ENCODE results near the gene RIN3.

Gene RIN3

GRCh38 chr14:92559486-92559885, 45.9 kb downstream of the RIN3 start:
- TF ChIP-seq, protein P1, sequence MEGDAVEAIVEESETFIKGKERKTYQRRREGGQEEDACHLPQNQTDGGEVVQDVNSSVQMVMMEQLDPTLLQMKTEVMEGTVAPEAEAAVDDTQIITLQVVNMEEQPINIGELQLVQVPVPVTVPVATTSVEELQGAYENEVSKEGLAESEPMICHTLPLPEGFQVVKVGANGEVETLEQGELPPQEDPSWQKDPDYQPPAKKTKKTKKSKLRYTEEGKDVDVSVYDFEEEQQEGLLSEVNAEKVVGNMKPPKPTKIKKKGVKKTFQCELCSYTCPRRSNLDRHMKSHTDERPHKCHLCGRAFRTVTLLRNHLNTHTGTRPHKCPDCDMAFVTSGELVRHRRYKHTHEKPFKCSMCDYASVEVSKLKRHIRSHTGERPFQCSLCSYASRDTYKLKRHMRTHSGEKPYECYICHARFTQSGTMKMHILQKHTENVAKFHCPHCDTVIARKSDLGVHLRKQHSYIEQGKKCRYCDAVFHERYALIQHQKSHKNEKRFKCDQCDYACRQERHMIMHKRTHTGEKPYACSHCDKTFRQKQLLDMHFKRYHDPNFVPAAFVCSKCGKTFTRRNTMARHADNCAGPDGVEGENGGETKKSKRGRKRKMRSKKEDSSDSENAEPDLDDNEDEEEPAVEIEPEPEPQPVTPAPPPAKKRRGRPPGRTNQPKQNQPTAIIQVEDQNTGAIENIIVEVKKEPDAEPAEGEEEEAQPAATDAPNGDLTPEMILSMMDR (IDR thresholded peaks at IDR 0.05; ENCODE audit: extremely low read depth, missing control alignments) = no peak
- no peak for DNase-seq (ENCODE audit: low spot score)

DNA sequence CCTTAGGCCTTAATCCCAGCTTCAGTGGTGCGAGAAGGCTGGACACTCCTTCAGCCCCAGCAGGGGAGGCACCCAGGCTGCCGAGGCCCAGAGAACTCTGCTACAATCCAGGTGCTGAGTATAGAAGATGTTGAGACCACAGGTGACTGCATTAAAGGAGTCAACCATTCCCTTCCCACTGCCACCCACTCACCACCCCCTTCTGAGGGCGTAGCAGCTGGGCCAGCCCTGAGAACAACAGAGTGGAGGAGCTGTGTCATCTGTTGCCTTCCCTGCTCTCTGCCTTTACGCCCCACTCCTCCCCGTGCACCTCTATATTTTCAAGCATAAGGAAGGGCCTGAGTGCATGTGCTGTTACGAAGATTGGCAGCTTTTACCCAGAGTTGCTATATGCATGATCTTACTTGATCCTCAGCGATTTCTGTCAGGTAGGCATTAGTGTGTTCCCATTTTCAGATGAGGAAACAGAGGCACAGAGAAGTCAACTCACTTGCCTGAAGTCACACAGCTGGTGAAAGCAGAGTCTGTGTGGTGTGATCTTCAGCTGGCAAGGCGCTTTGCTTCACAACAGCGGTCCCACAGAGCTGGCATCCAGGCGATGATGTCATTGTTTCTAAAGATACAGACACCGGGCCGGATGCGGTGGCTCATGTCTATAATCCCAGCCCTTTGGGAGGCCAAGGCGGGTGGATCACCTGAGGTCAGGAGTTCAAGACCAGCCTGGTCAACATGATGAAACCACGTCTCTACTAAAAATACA, 46.7 kb downstream of the RIN3 start:
- DNase-seq (ENCODE audit: low spot score) = no peak
- TF ChIP-seq, protein P1 (IDR thresholded peaks at IDR 0.05; ENCODE audit: extremely low read depth, missing control alignments) = no peak

DNA sequence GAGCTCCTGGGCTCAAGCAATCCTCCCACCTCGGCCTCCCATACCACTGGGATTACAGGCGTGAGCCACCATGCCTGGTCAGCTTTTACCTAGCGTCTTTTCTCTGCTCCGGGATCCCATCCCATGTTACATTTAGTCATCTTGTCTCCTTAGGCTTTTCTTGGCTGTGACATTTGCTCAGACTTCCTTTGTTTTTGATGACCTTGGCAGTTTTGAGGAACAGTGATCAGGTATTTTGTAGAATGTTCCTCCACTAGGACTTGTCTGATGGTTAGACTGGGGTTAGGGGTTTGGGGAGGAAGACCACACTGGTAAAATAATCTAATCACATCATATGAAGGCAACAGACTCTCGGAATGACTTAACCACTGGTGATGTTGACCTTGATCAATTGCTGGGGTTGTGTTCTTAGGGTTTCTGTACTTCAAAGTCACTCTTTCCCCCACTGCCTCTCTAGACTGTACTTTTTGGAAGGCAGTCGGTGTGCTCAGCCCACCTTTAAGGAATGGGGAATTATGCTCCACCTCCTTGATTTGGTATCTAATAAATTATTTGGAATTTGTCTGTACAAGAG, 48.4 kb downstream of the RIN3 start:
- no peak for DNase-seq (ENCODE audit: low spot score)
- TF ChIP-seq, protein P1 (IDR thresholded peaks at IDR 0.05; ENCODE audit: extremely low read depth, missing control alignments) = no peak

DNA sequence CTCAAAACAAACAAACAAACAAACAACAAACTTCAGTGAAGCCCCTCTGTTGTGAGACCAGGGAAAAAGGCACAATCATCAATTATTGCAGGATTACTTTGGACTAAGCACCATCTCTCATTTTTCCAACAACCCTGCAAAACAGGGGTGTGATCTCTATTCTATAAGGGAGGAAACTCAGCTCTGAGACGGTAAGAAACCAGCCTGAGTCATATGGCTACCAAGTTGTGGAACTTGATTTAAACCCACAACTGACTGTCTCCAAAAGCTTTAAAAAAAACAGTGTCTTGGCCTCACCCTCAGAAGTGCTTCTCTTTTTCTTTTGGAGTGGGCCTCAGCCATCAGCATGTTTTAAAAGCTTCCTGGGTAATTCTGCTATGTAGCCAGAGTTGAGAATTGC, 49.8 kb downstream of the RIN3 start:
- TF ChIP-seq, protein P1 (IDR thresholded peaks at IDR 0.05; ENCODE audit: extremely low read depth, missing control alignments) = no peak
- peak; percentile 64 for DNase-seq (ENCODE audit: low spot score)

DNA sequence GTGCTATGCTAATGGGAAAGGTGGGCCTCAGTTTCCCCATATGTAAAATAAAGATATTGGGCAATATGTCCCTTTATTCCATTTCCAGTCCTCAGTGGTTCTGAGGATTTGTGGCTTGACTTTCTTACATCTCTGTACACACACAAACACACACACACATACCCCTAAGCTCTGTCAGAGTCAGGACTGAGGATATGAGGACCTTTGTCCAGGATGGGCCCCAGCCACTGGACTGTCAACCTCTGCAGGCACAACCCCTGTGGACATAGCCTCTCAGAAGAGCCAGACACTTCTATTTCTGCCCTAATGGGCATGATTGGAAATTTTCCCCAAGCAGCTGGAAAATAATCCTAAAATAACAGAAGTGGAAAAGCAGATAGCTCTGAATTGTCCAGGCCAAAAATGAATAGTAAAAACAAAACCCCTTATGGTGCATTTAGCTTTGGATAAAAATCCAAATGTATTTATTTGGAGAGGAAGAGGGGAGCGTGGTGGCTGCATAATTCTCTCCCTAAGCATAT, 50.2 kb downstream of the RIN3 start:
- TF ChIP-seq, protein P1 (IDR thresholded peaks at IDR 0.05; ENCODE audit: extremely low read depth, missing control alignments) = no peak
- DNase-seq (ENCODE audit: low spot score) = no peak

- no peak for DNase-seq (ENCODE audit: low spot score)
- TF ChIP-seq, protein P1 (IDR thresholded peaks at IDR 0.05; ENCODE audit: extremely low read depth, missing control alignments) = no peak
Measured at GRCh38 chr14:92564344-92565039, 50.9 kb downstream of the RIN3 start.
